Ishikawa (cell line): ENCODE measurements around the gene HNRNPLL.

ENCODE experiments used
- EGR1 ChIP-seq: IDR thresholded peaks from 2 replicates; pipeline ENCODE4 v1.6.1; 2012
- EP300 ChIP-seq: IDR thresholded peaks from 2 replicates; pipeline ENCODE4 v1.6.1; 2012; ENCODE audit warnings: borderline replicate concordance

DNA sequence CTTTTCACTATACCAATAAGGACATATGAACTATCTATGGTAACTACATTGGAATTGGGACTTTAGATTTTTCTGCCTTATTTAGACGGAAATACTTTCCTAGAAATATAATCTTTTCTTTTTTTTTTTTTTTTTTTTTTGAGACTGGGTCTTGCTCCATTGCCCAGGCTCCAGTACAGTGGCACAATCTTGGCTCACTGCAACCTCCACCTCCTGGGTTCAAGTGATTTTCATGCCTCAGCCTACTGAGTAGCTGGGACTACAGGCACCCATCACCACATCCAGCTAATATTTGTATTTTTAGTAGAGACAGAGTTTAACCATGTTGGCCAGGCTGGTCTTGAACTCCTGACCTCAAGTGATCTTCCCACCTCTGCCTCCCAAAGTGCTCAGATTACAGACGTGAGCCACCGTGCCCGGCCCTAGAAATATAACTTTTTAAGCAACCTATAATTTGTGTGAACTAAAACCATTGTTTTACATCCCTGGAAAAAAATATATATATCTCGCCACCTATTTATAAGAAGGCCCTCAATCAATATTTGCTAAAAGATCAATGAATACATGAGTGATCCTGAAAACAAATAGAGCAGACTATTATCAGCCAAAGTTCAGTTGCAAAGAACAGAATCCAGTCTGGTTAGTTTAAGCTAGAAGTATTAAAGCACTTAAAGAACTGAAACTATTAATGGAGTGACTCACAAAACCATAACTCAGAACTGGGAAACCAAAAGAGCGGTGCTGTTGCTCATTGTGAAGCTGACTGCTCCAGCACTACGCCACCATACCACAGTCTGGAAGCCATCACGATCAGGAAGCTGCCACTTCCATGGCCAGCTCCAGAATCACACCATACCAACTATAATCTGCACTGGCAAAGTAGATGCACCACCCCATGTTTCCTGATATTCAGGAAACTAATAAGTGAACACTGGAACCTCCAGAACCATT, 8.4 kb upstream of the HNRNPLL start:
- TF ChIP-seq EGR1 (no peak), EP300 (no peak)
